AG09319 (cell line): ENCODE results near the gene LCE1C.

Experiments
- DNase-seq: peaks from one replicate; pipeline ENCODE4 v3.0.0-alpha.2; 2010; ENCODE audit warnings: low read depth; ENCODE audit errors: extremely low read depth
- CTCF ChIP-seq: IDR thresholded peaks from 2 replicates; pipeline ENCODE4 v1.5.1; 2011; ENCODE audit warnings: low read depth, mild to moderate bottlenecking, inconsistent platforms, low read length, moderate library complexity

LCE1C gene, protein sequence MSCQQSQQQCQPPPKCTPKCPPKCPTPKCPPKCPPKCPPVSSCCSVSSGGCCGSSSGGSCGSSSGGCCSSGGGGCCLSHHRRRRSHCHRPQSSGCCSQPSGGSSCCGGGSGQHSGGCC

DNA sequence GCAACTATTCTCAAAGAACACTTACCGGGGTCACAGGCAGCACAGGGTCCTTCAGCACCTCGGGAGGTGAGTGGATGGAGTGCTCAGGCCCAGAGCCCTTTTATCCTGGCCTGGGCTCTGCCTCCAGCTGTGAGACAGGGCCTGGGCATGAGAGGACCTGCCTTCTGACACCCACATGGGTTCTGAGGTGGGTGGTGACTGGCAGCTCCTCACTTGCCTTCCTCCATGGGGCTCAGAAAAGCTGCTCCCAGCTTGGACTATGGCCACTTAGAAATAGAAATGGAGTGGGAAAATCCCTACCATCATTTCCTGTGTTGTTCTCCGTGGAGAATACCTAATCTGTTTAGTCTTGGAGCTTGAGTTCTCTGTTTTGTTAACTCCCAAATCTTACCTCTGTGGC is at the start of gene LCE1C:
LCE1C (minus strand) TSS at position 76 of the 400 bp plus-strand sequence. CDS start 1,173 bp downstream, outside the sequence.
- no peak for DNase-seq
- no peak for TF ChIP-seq CTCF

DNA sequence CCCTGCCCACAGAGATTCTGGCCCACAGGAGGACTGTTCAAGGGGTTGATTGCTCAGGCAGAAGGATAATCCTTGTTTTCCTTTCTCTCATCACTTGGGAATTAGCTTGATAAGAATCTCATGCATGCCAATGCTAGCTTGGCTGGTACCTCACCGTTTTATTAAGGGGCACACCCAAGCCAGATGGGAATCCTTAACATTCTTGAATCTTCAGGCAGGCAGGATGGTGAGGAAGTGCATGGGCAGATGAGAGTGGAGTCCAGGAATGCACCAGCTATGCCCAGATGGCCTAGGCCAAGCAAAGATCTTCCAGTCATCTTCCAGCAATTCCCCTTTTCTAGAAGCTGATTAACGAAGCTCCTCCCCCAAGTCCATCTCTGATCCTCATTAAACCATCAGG is 49.2 kb upstream of the LCE1C start:
- no peak for DNase-seq
- no peak for TF ChIP-seq CTCF

DNA sequence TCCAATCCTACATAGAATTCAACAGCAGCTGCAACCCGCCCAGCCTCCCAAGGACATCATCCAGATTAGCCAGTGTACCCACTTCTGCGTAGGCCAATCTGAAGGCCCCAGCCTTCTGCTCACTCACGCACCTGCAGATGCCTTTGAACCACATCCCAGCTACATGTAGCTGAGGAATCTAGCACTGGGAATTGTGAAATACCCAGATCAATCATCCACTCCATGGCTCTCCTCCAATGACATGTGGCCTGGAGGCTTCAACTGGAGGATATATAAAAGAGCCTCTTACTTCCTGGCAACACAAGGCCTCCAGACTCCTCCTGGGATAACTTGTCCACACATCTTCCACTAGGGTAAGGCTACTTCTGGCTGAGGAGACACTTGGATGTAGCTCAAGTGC is 36.1 kb upstream of the LCE1C start, which contains the start of gene LCE6A:
LCE6A (plus strand) TSS at position 301 of the 400 bp plus-strand sequence. CDS start 665 bp downstream, outside the sequence.
- DNase-seq: no peak
- no peak for TF ChIP-seq CTCF

DNA sequence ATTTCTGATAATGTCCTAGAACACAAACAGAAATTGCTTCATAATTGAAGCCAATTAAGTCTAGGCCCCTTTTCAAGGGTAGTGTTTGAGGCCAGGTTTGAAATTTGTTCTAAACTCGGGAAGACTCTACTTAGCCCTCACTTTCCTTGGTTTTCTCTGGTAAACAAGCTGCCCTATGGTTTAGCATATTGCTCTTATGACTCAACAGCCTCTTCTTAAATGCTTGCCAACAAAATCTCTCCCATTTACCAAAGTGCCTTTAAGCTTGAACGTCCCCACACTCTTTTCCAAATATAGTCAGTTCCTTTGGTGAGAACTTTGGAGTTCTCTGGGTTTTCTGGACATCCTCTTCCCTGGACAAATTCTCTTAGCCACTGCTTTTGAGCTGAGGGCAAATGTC is 30.4 kb upstream of the LCE1C start:
- no peak for TF ChIP-seq CTCF

DNA sequence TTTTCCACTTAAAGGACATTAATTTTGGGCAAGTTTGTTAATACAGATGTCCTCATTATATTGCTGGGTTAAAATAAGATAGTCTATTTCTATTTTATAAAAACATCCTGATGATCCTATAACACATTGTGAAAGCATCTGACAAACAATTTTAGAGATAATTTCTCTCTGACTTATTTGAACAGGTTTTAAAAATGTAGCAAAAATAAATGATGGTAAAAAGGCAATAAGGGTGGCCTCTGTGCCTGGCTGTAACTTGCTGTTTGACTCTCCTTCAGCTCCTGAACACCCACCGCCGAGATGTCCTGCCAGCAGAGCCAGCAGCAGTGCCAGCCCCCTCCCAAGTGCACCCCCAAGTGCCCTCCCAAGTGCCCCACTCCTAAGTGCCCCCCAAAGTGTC is 20.7 kb upstream of the LCE1C start, which contains the start of gene LCE1A:
LCE1A (plus strand) TSS at position 301 of the 400 bp plus-strand sequence; CDS start at position 301, 0 bp downstream.
- TF ChIP-seq CTCF: no peak
- no peak for DNase-seq

More for the DNA sequence above, 30.4 kb upstream of the LCE1C start:
- DNase-seq: no peak

DNA sequence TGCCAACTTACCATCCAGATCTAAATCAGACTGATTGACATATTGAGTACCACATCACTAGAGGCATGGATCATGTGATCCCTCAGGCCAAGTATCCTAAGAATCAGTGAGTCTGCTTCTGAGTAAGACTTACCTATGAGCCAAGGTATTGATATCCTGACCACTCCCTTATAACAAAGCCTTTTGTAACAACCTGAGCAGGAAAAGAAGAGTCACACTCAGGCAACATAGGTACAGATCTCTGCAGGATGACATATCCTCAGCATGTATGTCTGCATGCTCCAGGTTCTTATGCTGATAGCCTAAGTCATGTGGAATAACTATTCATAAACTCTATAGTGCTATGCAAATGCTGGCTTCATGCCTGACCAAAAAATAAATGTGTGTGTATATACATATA is 18.5 kb upstream of the LCE1C start:
- TF ChIP-seq CTCF: no peak

DNA sequence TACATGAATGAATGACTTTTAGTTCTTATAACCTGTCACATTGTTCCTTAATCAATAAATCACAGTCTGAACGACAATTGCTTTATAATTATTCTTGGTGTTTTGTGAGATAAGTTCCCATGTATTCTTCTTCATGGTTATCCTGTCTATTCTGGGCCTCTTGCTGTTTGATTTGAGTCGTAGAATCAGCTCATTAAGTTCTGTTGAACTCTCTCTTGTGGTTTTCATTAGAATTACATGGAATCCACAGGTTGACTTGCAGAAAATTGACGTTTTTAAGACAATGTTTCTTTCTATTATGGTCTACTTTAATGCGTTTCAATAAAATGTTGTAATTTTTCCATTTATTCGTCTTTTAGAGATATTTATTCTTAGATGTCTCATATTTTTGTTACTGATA is 16.8 kb upstream of the LCE1C start:
- no peak for DNase-seq
- no peak for TF ChIP-seq CTCF

More for the DNA sequence above, 18.5 kb upstream of the LCE1C start:
- no peak for DNase-seq
